ENCODE data around the gene LPGAT1.

- TF ChIP-seq, protein P1, sequence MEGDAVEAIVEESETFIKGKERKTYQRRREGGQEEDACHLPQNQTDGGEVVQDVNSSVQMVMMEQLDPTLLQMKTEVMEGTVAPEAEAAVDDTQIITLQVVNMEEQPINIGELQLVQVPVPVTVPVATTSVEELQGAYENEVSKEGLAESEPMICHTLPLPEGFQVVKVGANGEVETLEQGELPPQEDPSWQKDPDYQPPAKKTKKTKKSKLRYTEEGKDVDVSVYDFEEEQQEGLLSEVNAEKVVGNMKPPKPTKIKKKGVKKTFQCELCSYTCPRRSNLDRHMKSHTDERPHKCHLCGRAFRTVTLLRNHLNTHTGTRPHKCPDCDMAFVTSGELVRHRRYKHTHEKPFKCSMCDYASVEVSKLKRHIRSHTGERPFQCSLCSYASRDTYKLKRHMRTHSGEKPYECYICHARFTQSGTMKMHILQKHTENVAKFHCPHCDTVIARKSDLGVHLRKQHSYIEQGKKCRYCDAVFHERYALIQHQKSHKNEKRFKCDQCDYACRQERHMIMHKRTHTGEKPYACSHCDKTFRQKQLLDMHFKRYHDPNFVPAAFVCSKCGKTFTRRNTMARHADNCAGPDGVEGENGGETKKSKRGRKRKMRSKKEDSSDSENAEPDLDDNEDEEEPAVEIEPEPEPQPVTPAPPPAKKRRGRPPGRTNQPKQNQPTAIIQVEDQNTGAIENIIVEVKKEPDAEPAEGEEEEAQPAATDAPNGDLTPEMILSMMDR (IDR thresholded peaks at IDR 0.05), result no peak
- TF ChIP-seq POLR2A (IDR thresholded peaks at IDR 0.05), result no peak
Measured at GRCh38 chr1:211833174-211833820, 2.7 kb upstream of the LPGAT1 start.
